Liver (tissue), 9 donors: ENCODE results near the gene CMIP. TPM values are rescaled to one million over a fixed set of nuclear protein-coding genes. Genes with fewer than 3 reads are reported as not detected.

Source experiments
- DNase-seq: peaks from one replicate; pipeline ENCODE4 v3.0.0-alpha.2; 2017; ENCODE audit warnings: low spot score
- H3K27ac ChIP-seq, 2 donors: one replicate each; pipeline ENCODE4 v1.7.0; 2013; ENCODE audit warnings: inconsistent platforms in 2 of 2, low read length in 2 of 2, control low read depth in 1 of 2, low read depth in 1 of 2, mild to moderate bottlenecking in 1 of 2
- H3K27me3 ChIP-seq, 4 donors: one replicate each; pipeline versions ENCODE4 v1.6.1 to v1.7.0; 2013; ENCODE audit warnings: low read length in 3 of 4, inconsistent platforms in 1 of 4, mild to moderate bottlenecking in 1 of 4, moderate library complexity in 1 of 4; ENCODE audit not compliant: control insufficient read depth in 4 of 4, insufficient read depth in 4 of 4
- H3K36me3 ChIP-seq, 4 donors: one replicate each; pipeline versions ENCODE4 v1.6.1 to v1.7.0; 2013; ENCODE audit warnings: low read length in 3 of 4, mild to moderate bottlenecking in 3 of 4, low read depth in 1 of 4, moderate library complexity in 1 of 4; ENCODE audit not compliant: control insufficient read depth in 4 of 4, insufficient read depth in 3 of 4
- H3K4me1 ChIP-seq, 4 donors: one replicate each; pipeline versions ENCODE4 v1.6.1 to v1.7.0; 2013; ENCODE audit warnings: low read length in 3 of 4, mild to moderate bottlenecking in 3 of 4, moderate library complexity in 1 of 4; ENCODE audit not compliant: control insufficient read depth in 4 of 4, insufficient read depth in 4 of 4
- H3K4me3 ChIP-seq, 3 donors: one replicate each; pipeline versions ENCODE4 v1.6.1 to v1.7.0; 2013; ENCODE audit warnings: low read length in 3 of 3, control low read depth in 1 of 3, low read depth in 1 of 3, mild to moderate bottlenecking in 1 of 3
- H3K9ac ChIP-seq, 2 donors: one replicate each; pipeline ENCODE4 v1.7.0; 2013; ENCODE audit warnings: low read length in 2 of 2, mild to moderate bottlenecking in 2 of 2, moderate library complexity in 2 of 2, control low read depth in 1 of 2, low read depth in 1 of 2
- H3K9me3 ChIP-seq, 4 donors: one replicate each; pipeline versions ENCODE4 v1.6.1 to v1.7.0; 2013; ENCODE audit warnings: low read length in 3 of 4; ENCODE audit not compliant: control insufficient read depth in 4 of 4
- ATF3 ChIP-seq: IDR thresholded peaks from 2 replicates; pipeline ENCODE4 v1.6.1; 2016; ENCODE audit warnings: antibody characterized with exemption
- EGR1 ChIP-seq, 2 donors: IDR thresholded peaks; 2 replicates each; pipeline ENCODE4 v1.6.1; 2016 to 2018; ENCODE audit warnings: antibody characterized with exemption in 2 of 2, low read depth in 2 of 2
- FOXA1 ChIP-seq: IDR thresholded peaks from 2 replicates; pipeline ENCODE4 v1.6.1; 2016; ENCODE audit warnings: antibody characterized with exemption
- FOXA2 ChIP-seq: IDR thresholded peaks from 2 replicates; pipeline ENCODE4 v1.6.1; 2016; ENCODE audit warnings: antibody characterized with exemption
- GABPA ChIP-seq, 2 donors: IDR thresholded peaks in 1 of 2; conservative IDR thresholded peaks in 1 of 2; 2 replicates each; pipeline ENCODE4 v1.6.1; 2016; ENCODE audit warnings: antibody characterized with exemption in 2 of 2, mild to moderate bottlenecking in 1 of 2, moderate library complexity in 1 of 2
- HNF4A ChIP-seq, 2 donors: conservative IDR thresholded peaks; 2 replicates each; pipeline ENCODE4 v1.6.1; 2016; ENCODE audit warnings: antibody characterized with exemption in 2 of 2, mild to moderate bottlenecking in 2 of 2
- HNF4G ChIP-seq: IDR thresholded peaks from 2 replicates; pipeline ENCODE4 v1.6.1; 2016; ENCODE audit warnings: antibody characterized with exemption
- JUND ChIP-seq, 2 donors: IDR thresholded peaks; 2 replicates each; pipeline ENCODE4 v1.6.1; 2016; ENCODE audit warnings: antibody characterized with exemption in 2 of 2
- NR2F2 ChIP-seq: IDR thresholded peaks from 2 replicates; pipeline ENCODE4 v1.6.1; 2016; ENCODE audit warnings: antibody characterized with exemption
- RXRA ChIP-seq, 2 donors: IDR thresholded peaks; 2 replicates each; pipeline ENCODE4 v1.6.1; 2017 to 2018; ENCODE audit warnings: antibody characterized with exemption in 2 of 2, mild to moderate bottlenecking in 1 of 2
- SP1 ChIP-seq: IDR thresholded peaks from 2 replicates; pipeline ENCODE4 v1.6.1; 2018; ENCODE audit warnings: antibody characterized with exemption, mild to moderate bottlenecking
- TAF1 ChIP-seq: conservative IDR thresholded peaks from 2 replicates; pipeline ENCODE4 v1.6.1; 2016; ENCODE audit warnings: antibody characterized with exemption, mild to moderate bottlenecking
- YY1 ChIP-seq: IDR thresholded peaks from 2 replicates; pipeline ENCODE4 v1.6.1; 2016; ENCODE audit warnings: antibody characterized with exemption, mild to moderate bottlenecking
- ZBTB33 ChIP-seq: IDR thresholded peaks from 2 replicates; pipeline ENCODE4 v1.6.1; 2016; ENCODE audit warnings: antibody characterized with exemption
- WGBS: extraction: QIAGEN DNeasy Blood & Tissue Kit; methylation state at CpG from one replicate; pipeline ENCODE4 v1.1.7; 2013; 5-methylcytosine and 5-hydroxymethylcytosine counted together
- polyA plus RNA-seq, 2 donors: library from polyadenylated mRNA; stranded (reverse) in 1 of 2; unstranded in 1 of 2; fragments of 200-250 nt in 1 of 2; fragments of >200 nt in 1 of 2; fragmentation: Nextera tagmentation in 1 of 2; extraction: Ambion mirVana in 1 of 2; gene quantifications; one replicate each; pipeline versions ENCODE4 v1.2.1 to v1.2.3, GENCODE V29; 2013 to 2015
- total RNA-seq, 2 donors: library from RNA; depleted of rRNA; stranded (reverse); fragments of >200 nt; gene quantifications; one replicate each; pipeline ENCODE4 v1.2.3, GENCODE V29; 2014
- TF ChIP-seq, protein P1 (sequence below): IDR thresholded peaks from 2 replicates; pipeline ENCODE4 v1.6.1; 2016; ENCODE audit warnings: antibody characterized with exemption, mild to moderate bottlenecking
- donor health status: healthy.
- donor health status: healthy.
- donor health status: healthy.
- donor health status: healthy.
- donor health status: healthy.

The CMIP gene
- total and polyA plus RNA-seq, 4 donors, result 1.7 to 15.6 (median 10.1) TPM

DNA sequence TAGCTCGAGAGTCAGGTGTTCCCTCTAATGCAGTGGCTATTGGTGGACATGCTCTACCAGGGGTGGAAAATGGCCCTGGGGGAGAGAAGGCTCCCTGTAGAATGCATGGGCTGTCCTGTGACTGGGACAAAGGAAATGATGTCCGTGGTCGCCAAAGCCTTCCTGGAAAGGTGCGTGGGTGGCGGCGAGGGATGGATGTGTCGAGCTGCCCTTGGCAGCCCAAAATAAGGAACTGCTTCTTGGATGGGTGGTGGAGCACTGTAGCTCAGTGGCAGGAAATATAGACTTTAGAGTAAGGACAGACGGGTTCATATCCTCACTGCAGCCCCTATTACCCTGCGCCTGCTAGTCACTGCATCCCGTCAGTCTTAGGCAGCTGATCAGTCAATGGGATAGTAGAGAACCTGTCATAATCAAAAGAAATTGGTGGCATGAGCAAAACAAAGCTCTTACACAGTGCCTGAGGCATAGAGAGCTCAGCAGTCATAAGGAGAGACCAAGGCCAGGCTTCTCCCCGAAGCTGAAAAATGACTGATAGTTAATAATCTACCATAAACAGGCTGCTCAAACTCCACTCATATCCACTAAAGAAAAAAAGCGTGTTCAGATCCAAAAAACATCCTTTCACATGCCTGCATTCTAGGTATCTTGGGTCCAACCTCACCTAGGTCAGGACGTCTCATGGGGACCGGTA, 211.0 kb downstream of the CMIP start:
- Histone ChIP-seq H3K36me3 (peaks cover 4 to 28% (median 28%) of the 10 kb centered on the region in 4 donors), H3K4me1 (peaks cover 0 to 13% (median under 1%) of the 10 kb centered on the region in 4 donors), H3K9ac (no peak overlapping the region), H3K27me3 (no peaks in the 10 kb centered on the region), H3K4me3 (no peak overlapping the region), H3K9me3 (no peaks in the 10 kb centered on the region), H3K27ac (no peak overlapping the region)
- DNase-seq, result no peak
- WGBS, result 87% methylated on average over 14 of the region's 14 CpGs
- TF ChIP-seq FOXA1 (no peak), FOXA2 (no peak), HNF4A (conservative IDR thresholded peaks at IDR 0.05) (no peak), SP1 (no peak), NR2F2 (no peak), EGR1 (IDR thresholded peaks at IDR 0.05; ENCODE audit: low read depth in 2 of 2) (no peak), ATF3 (no peak), RXRA (IDR thresholded peaks at IDR 0.05) (no peak), TAF1 (no peak), ZBTB33 (no peak)
- TF ChIP-seq, protein P1, sequence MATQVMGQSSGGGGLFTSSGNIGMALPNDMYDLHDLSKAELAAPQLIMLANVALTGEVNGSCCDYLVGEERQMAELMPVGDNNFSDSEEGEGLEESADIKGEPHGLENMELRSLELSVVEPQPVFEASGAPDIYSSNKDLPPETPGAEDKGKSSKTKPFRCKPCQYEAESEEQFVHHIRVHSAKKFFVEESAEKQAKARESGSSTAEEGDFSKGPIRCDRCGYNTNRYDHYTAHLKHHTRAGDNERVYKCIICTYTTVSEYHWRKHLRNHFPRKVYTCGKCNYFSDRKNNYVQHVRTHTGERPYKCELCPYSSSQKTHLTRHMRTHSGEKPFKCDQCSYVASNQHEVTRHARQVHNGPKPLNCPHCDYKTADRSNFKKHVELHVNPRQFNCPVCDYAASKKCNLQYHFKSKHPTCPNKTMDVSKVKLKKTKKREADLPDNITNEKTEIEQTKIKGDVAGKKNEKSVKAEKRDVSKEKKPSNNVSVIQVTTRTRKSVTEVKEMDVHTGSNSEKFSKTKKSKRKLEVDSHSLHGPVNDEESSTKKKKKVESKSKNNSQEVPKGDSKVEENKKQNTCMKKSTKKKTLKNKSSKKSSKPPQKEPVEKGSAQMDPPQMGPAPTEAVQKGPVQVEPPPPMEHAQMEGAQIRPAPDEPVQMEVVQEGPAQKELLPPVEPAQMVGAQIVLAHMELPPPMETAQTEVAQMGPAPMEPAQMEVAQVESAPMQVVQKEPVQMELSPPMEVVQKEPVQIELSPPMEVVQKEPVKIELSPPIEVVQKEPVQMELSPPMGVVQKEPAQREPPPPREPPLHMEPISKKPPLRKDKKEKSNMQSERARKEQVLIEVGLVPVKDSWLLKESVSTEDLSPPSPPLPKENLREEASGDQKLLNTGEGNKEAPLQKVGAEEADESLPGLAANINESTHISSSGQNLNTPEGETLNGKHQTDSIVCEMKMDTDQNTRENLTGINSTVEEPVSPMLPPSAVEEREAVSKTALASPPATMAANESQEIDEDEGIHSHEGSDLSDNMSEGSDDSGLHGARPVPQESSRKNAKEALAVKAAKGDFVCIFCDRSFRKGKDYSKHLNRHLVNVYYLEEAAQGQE, result no peak

DNA sequence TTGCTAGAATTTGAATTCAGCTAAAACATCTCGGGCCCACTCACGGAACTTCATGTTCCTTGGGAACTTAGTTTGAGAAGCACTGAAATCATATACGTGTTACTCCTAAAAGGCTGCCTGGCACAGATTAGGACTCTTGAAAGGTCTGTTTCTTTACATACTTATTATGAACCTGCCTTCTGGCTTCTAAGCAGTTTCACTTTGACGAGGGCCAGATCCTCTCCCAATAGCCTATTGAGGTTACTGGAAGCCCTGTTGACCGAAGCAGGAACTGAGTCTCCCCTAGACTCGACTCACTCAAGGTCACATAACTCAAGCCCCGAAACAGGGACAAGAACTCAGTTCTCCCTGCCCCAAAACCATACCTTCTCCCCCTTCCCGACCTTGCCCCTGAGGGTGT, 212.6 kb downstream of the CMIP start:
- peaks cover 0 to 13% (median under 1%) of the 10 kb centered on the region in 4 donors for H3K4me1 ChIP-seq
- no peak overlapping the region for H3K9ac ChIP-seq
- TF ChIP-seq HNF4G, result no peak
- TF ChIP-seq YY1, result no peak
- TF ChIP-seq SP1, result no peak
- TF ChIP-seq TAF1, result no peak
- no peak for TF ChIP-seq RXRA (IDR thresholded peaks at IDR 0.05)
- no peak for TF ChIP-seq FOXA1
- no peak for TF ChIP-seq JUND (IDR thresholded peaks at IDR 0.05)
- no peak for TF ChIP-seq HNF4A (conservative IDR thresholded peaks at IDR 0.05)
- no peak for TF ChIP-seq ZBTB33
- TF ChIP-seq FOXA2, result no peak
- TF ChIP-seq GABPA (IDR thresholded peaks at IDR 0.05 in 1 of 2, conservative IDR thresholded peaks at IDR 0.05 in 1 of 2), result no peak
- TF ChIP-seq, protein P1, result no peak
- H3K4me3 ChIP-seq, result no peak overlapping the region
- WGBS, result 87% methylated on average over 8 of the region's 8 CpGs
- H3K36me3 ChIP-seq, result peaks cover 6 to 41% (median 31%) of the 10 kb centered on the region in 4 donors
- no peaks in the 10 kb centered on the region for H3K27me3 ChIP-seq
- H3K27ac ChIP-seq, result no peak overlapping the region
- H3K9me3 ChIP-seq, result no peaks in the 10 kb centered on the region
- DNase-seq, result no peak
